ENCODE data around the gene DOCK2.
"Not testable (repeated sequence)": the region's sequence is repeated elsewhere in the genome, so short reads cannot be mapped to it uniquely, and the experiment has no call there.

The DOCK2 gene

GRCh38 chr5:170076739-170077138 lies 439.7 kb downstream of the DOCK2 start:
- peaks cover 91% of the 10 kb centered on the region for H3K36me3 Mint-ChIP-seq (ENCODE audit: low read depth)
- intact Hi-C loops (cut with micrococcal nuclease), result no loop called here
- no peaks in the 10 kb centered on the region for H3K9me3 Mint-ChIP-seq
- H3K27ac Mint-ChIP-seq, result no peak overlapping the region
- H3K4me1 Mint-ChIP-seq (ENCODE audit: low read depth), result no peaks in the 10 kb centered on the region
- no peak overlapping the region for H3K4me3 Mint-ChIP-seq
- no peaks in the 10 kb centered on the region for H3K27me3 Mint-ChIP-seq

- Mint-ChIP-seq H3K9me3 (no peaks in the 10 kb centered on the region), H3K4me1 (ENCODE audit: low read depth) (no peaks in the 10 kb centered on the region), H3K27me3 (no peaks in the 10 kb centered on the region), H3K36me3 (ENCODE audit: low read depth) (peaks cover 98% of the 10 kb centered on the region), H3K4me3 (no peak overlapping the region), H3K27ac (no peak overlapping the region)
- intact Hi-C loops (cut with micrococcal nuclease), result no loop called here
Measured at GRCh38 chr5:170077526-170077925, 440.5 kb downstream of the DOCK2 start.

GRCh38 chr5:170078458-170078857 lies 441.4 kb downstream of the DOCK2 start:
- Mint-ChIP-seq H3K27ac (no peak overlapping the region), H3K36me3 (ENCODE audit: low read depth) (peaks cover 100% of the 10 kb centered on the region), H3K4me1 (ENCODE audit: low read depth) (no peaks in the 10 kb centered on the region), H3K4me3 (no peak overlapping the region), H3K9me3 (no peaks in the 10 kb centered on the region), H3K27me3 (no peaks in the 10 kb centered on the region)
- intact Hi-C loops (cut with micrococcal nuclease), result no loop called here

- intact Hi-C loops (cut with micrococcal nuclease), result no loop called here
- H3K4me1 Mint-ChIP-seq (ENCODE audit: low read depth), result no peaks in the 10 kb centered on the region
- H3K27ac Mint-ChIP-seq, result no peak overlapping the region
- no peaks in the 10 kb centered on the region for H3K27me3 Mint-ChIP-seq
- no peaks in the 10 kb centered on the region for H3K9me3 Mint-ChIP-seq
- peaks cover 100% of the 10 kb centered on the region for H3K36me3 Mint-ChIP-seq (ENCODE audit: low read depth)
- no peak overlapping the region for H3K4me3 Mint-ChIP-seq
Measured at GRCh38 chr5:170078931-170079330, 441.9 kb downstream of the DOCK2 start.

- H3K4me3 Mint-ChIP-seq, result no peak overlapping the region
- H3K9me3 Mint-ChIP-seq, result no peaks in the 10 kb centered on the region
- H3K36me3 Mint-ChIP-seq (ENCODE audit: low read depth), result peaks cover 100% of the 10 kb centered on the region
- intact Hi-C loops (cut with micrococcal nuclease), result no loop called here
- no peaks in the 10 kb centered on the region for H3K27me3 Mint-ChIP-seq
- H3K27ac Mint-ChIP-seq, result no peak overlapping the region
- H3K4me1 Mint-ChIP-seq (ENCODE audit: low read depth), result no peaks in the 10 kb centered on the region
Measured at GRCh38 chr5:170080217-170080616, 443.1 kb downstream of the DOCK2 start.

GRCh38 chr5:170080786-170081445 lies 443.8 kb downstream of the DOCK2 start:
- no peak overlapping the region for H3K4me3 Mint-ChIP-seq
- no peak overlapping the region for H3K27ac Mint-ChIP-seq
- H3K9me3 Mint-ChIP-seq, result no peaks in the 10 kb centered on the region
- H3K36me3 Mint-ChIP-seq (ENCODE audit: low read depth), result peaks cover 100% of the 10 kb centered on the region
- intact Hi-C loops (cut with micrococcal nuclease), result no loop called here
- H3K4me1 Mint-ChIP-seq (ENCODE audit: low read depth), result no peaks in the 10 kb centered on the region
- H3K27me3 Mint-ChIP-seq, result no peaks in the 10 kb centered on the region

GRCh38 chr5:170081616-170082015 lies 444.5 kb downstream of the DOCK2 start:
- peaks cover 98% of the 10 kb centered on the region for H3K36me3 Mint-ChIP-seq (ENCODE audit: low read depth)
- H3K4me3 Mint-ChIP-seq, result no peak overlapping the region
- intact Hi-C loops (cut with micrococcal nuclease), result no loop called here
- no peaks in the 10 kb centered on the region for H3K27me3 Mint-ChIP-seq
- H3K27ac Mint-ChIP-seq, result no peak overlapping the region
- H3K9me3 Mint-ChIP-seq, result no peaks in the 10 kb centered on the region
- H3K4me1 Mint-ChIP-seq (ENCODE audit: low read depth), result no peaks in the 10 kb centered on the region

GRCh38 chr5:170082701-170083100 lies 445.6 kb downstream of the DOCK2 start:
- no peaks in the 10 kb centered on the region for H3K4me1 Mint-ChIP-seq (ENCODE audit: low read depth)
- H3K9me3 Mint-ChIP-seq, result no peaks in the 10 kb centered on the region
- peaks cover 97% of the 10 kb centered on the region for H3K36me3 Mint-ChIP-seq (ENCODE audit: low read depth)
- no peaks in the 10 kb centered on the region for H3K27me3 Mint-ChIP-seq
- no peak overlapping the region for H3K27ac Mint-ChIP-seq
- intact Hi-C loops (cut with micrococcal nuclease), result no loop called here
- H3K4me3 Mint-ChIP-seq, result no peak overlapping the region

GRCh38 chr5:170087168-170087817 lies 450.2 kb downstream of the DOCK2 start:
- Mint-ChIP-seq H3K4me3 (no peak overlapping the region), H3K36me3 (ENCODE audit: low read depth) (peaks cover 54% of the 10 kb centered on the region), H3K4me1 (ENCODE audit: low read depth) (no peaks in the 10 kb centered on the region), H3K27ac (no peak overlapping the region), H3K9me3 (no peaks in the 10 kb centered on the region), H3K27me3 (no peaks in the 10 kb centered on the region)
- intact Hi-C loops (cut with micrococcal nuclease), result no loop called here

- Mint-ChIP-seq H3K27ac (no peak overlapping the region), H3K36me3 (ENCODE audit: low read depth) (peaks cover 4% of the 10 kb centered on the region), H3K4me1 (ENCODE audit: low read depth) (peaks cover 27% of the 10 kb centered on the region), H3K9me3 (no peaks in the 10 kb centered on the region), H3K27me3 (peaks cover 1% of the 10 kb centered on the region), H3K4me3 (no peak overlapping the region)
- intact Hi-C loops (cut with micrococcal nuclease), result no loop called here
Measured at GRCh38 chr5:170092455-170093101, 455.5 kb downstream of the DOCK2 start.

GRCh38 chr5:170094329-170094728 lies 457.3 kb downstream of the DOCK2 start:
- H3K36me3 Mint-ChIP-seq (ENCODE audit: low read depth); H3K27me3 Mint-ChIP-seq; intact Hi-C loops (cut with micrococcal nuclease); H3K27ac Mint-ChIP-seq; H3K9me3 Mint-ChIP-seq; H3K4me3 Mint-ChIP-seq: not testable (repeated sequence)
- H3K4me1 Mint-ChIP-seq (ENCODE audit: low read depth), result peaks cover 36% of the 10 kb centered on the region

GRCh38 chr5:170095646-170096045 lies 458.6 kb downstream of the DOCK2 start:
- Mint-ChIP-seq H3K27me3 (peaks cover 1% of the 10 kb centered on the region), H3K27ac (no peak overlapping the region), H3K4me1 (ENCODE audit: low read depth) (peaks cover 41% of the 10 kb centered on the region), H3K9me3 (no peaks in the 10 kb centered on the region), H3K4me3 (no peak overlapping the region), H3K36me3 (ENCODE audit: low read depth) (no peaks in the 10 kb centered on the region)
- intact Hi-C loops (cut with micrococcal nuclease), result no loop called here

- Mint-ChIP-seq H3K4me3 (no peak overlapping the region), H3K4me1 (ENCODE audit: low read depth) (peaks cover 41% of the 10 kb centered on the region), H3K27me3 (peaks cover 1% of the 10 kb centered on the region), H3K36me3 (ENCODE audit: low read depth) (no peaks in the 10 kb centered on the region), H3K9me3 (no peaks in the 10 kb centered on the region), H3K27ac (peak overlapping the region; percentile 33)
- intact Hi-C loops (cut with micrococcal nuclease), result no loop called here
Measured at GRCh38 chr5:170097934-170098333, 460.9 kb downstream of the DOCK2 start.

- intact Hi-C loops (cut with micrococcal nuclease), result loop anchor here (1.0 to 10.0 kb wide), 2 partner anchors 116 to 324 kb away; no protein-coding TSS in a partner anchor
- Mint-ChIP-seq H3K4me3 (no peak overlapping the region), H3K27ac (peak overlapping the region; percentile 1), H3K36me3 (ENCODE audit: low read depth) (no peaks in the 10 kb centered on the region), H3K27me3 (peaks cover 5% of the 10 kb centered on the region), H3K4me1 (ENCODE audit: low read depth) (peaks cover 33% of the 10 kb centered on the region), H3K9me3 (no peaks in the 10 kb centered on the region)
Measured at GRCh38 chr5:170100066-170100943, 463.2 kb downstream of the DOCK2 start.

All from dendritic cell treated with granulocyte-macrophage colony-stimulating factor and Interleukin-4, amounts not matched to agents 40 ng/mL and 50 ng/mL, for 4 days (primary cell).